K562 (cell line): ENCODE measurements around the gene SORBS2.

ENCODE experiments used
- CTBP1 ChIP-seq: fragments of 450-650 bp; IDR thresholded peaks from 2 replicates; pipeline ENCODE4 v1.6.1; 2016; ENCODE audit warnings: borderline replicate concordance
- FOSL1 ChIP-seq: fragments of 200-800 bp; sonication (Bioruptor generic); conservative IDR thresholded peaks from 2 replicates; pipeline ENCODE4 v1.6.1; 2016; ENCODE audit warnings: missing genetic modification characterization, missing compliant biosample characterization
- HDAC6 ChIP-seq: IDR thresholded peaks from 2 replicates; pipeline ENCODE4 v1.6.1; 2012; ENCODE audit warnings: low read depth, mild to moderate bottlenecking, control low read depth, inconsistent platforms, low read length, moderate library complexity
- LEF1 ChIP-seq: fragments of 450-650 bp; IDR thresholded peaks from 2 replicates; pipeline ENCODE4 v1.6.1; 2016; ENCODE audit warnings: mild to moderate bottlenecking
- PHF8 ChIP-seq: fragments of 200-600 bp; sonication (generic); IDR thresholded peaks from 2 replicates; pipeline ENCODE4 v1.6.1; 2012; ENCODE audit warnings: mixed run types, mild to moderate bottlenecking, inconsistent platforms, low read length, moderate library complexity, borderline replicate concordance
- PYGO2 ChIP-seq: fragments of 450-650 bp; IDR thresholded peaks from 2 replicates; pipeline ENCODE4 v1.6.1; 2016; ENCODE audit warnings: mild to moderate bottlenecking, missing genetic modification characterization, moderate library complexity, missing compliant biosample characterization
- RAD51 ChIP-seq: fragments of 450-650 bp; IDR thresholded peaks from 2 replicates; pipeline ENCODE4 v1.7.1; 2016; ENCODE audit warnings: low read depth, mild to moderate bottlenecking, borderline replicate concordance
- SNRNP70 ChIP-seq: fragments of 200-400 bp; formaldehyde crosslinking; optimal IDR thresholded peaks from 2 replicates; pipeline ENCODE3; 2017; ENCODE audit warnings: low read depth, low read length
- TRIM24 ChIP-seq, 2 experiments: fragments of 450-650 bp; IDR thresholded peaks; 2 replicates each; pipeline ENCODE4 v1.6.1; 2016
- TF ChIP-seq, protein P1 (sequence below): fragments of 250-450 bp; sonication (Bioruptor Pico); IDR thresholded peaks from 2 replicates; pipeline ENCODE4 v1.9.0; 2021; ENCODE audit warnings: mild to moderate bottlenecking, inconsistent platforms
- TF ChIP-seq, protein P2 (sequence below), 3 experiments: IDR thresholded peaks in 2 of 3; conservative IDR thresholded peaks in 1 of 3; 2 replicates each; pipeline ENCODE4 v1.5.1; 2011 to 2012; ENCODE audit warnings: low read length in 3 of 3, mild to moderate bottlenecking in 3 of 3, control low read depth in 2 of 3, improper control_type of control experiment in 1 of 3, inconsistent platforms in 1 of 3, low read depth in 1 of 3, mixed read lengths in 1 of 3, moderate library complexity in 1 of 3; ENCODE audit not compliant: insufficient read depth in 2 of 3

- TF ChIP-seq PHF8 (no peak), SNRNP70 (no peak), CTBP1 (no peak), PYGO2 (tag) (no peak), RAD51 (no peak), HDAC6 (no peak), FOSL1 (tag) (no peak), LEF1 (no peak), TRIM24 (IDR thresholded peaks at IDR 0.05) (no peak)
- TF ChIP-seq, protein P1, sequence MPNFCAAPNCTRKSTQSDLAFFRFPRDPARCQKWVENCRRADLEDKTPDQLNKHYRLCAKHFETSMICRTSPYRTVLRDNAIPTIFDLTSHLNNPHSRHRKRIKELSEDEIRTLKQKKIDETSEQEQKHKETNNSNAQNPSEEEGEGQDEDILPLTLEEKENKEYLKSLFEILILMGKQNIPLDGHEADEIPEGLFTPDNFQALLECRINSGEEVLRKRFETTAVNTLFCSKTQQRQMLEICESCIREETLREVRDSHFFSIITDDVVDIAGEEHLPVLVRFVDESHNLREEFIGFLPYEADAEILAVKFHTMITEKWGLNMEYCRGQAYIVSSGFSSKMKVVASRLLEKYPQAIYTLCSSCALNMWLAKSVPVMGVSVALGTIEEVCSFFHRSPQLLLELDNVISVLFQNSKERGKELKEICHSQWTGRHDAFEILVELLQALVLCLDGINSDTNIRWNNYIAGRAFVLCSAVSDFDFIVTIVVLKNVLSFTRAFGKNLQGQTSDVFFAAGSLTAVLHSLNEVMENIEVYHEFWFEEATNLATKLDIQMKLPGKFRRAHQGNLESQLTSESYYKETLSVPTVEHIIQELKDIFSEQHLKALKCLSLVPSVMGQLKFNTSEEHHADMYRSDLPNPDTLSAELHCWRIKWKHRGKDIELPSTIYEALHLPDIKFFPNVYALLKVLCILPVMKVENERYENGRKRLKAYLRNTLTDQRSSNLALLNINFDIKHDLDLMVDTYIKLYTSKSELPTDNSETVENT (CRISPR knock-in tag) = no peak
- TF ChIP-seq, protein P2, sequence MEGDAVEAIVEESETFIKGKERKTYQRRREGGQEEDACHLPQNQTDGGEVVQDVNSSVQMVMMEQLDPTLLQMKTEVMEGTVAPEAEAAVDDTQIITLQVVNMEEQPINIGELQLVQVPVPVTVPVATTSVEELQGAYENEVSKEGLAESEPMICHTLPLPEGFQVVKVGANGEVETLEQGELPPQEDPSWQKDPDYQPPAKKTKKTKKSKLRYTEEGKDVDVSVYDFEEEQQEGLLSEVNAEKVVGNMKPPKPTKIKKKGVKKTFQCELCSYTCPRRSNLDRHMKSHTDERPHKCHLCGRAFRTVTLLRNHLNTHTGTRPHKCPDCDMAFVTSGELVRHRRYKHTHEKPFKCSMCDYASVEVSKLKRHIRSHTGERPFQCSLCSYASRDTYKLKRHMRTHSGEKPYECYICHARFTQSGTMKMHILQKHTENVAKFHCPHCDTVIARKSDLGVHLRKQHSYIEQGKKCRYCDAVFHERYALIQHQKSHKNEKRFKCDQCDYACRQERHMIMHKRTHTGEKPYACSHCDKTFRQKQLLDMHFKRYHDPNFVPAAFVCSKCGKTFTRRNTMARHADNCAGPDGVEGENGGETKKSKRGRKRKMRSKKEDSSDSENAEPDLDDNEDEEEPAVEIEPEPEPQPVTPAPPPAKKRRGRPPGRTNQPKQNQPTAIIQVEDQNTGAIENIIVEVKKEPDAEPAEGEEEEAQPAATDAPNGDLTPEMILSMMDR (IDR thresholded peaks at IDR 0.05 in 2 of 3, conservative IDR thresholded peaks at IDR 0.05 in 1 of 3; ENCODE audit: insufficient read depth in 2 of 3, low read depth in 1 of 3, low read length in 3 of 3) = no peak
These were observed 26.7 kb upstream of the SORBS2 start for GRCh38 chr4:185838514-185839193.
